ENCODE data around the gene XYLT1.

The XYLT1 gene

DNA sequence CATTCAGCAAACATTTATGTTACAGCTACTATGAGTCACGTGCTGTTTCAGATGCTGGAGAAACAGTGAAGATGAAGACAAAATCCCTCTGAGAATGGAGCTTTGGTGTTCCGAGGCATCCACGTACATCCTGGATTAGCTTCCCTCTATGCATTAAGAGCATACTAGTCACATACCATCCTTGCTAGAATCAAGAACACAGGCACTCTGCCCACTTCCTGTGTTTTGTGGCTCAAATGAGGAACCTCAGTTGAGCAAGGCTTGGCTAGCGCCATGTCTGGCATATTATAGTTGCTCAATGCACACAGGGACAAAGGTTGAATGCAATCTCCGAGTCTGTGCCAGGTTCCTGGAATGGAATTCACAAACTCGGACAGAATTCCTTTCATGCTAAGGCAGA is 297.5 kb downstream of the XYLT1 start (continued):
- TF ChIP-seq ZBTB8A (tag by site-specific recombination; IDR thresholded peaks at IDR 0.05), result no peak

DNA sequence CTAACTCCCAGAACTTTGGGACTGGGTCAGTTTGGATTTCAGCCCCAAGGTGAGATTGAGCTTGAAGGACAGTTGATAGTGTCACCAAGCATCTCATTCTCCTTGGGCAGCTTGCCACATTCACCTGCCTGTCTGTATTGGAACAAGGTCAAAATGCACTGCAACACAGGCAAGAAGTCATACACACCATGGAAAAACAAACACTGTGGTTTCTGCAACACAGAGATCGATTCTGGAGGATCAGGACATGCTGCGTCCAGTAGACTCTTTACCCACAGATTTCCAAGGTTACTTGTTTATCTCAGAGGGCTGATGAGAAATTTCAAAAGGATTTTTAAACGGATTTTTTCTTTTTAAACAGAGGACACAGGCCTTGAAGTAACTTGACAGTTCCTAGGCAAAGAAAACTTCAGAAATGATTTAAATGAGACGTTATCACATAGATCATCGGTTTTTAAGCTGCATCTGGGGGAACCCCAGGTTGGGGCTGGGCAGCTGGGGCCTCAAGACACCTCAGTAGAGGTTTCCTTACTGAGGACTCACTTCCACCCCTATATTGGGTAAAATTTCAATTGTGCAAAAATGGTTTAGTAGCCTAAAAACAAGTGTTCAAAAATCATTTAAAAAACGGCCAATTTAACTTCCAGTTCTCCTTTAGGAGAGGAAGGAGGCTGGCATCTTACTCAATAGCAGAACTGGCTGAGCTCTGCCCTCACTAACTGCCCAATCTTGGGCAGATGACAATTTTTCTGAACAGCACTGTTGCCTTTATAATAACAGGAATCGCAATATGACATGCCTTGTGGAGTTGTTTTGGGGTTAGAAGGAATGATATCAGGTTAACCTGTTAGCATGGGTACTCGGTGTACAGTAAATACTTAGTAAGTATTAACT is 299.3 kb downstream of the XYLT1 start:
- no peaks in the 10 kb centered on the region for H3K9me3 ChIP-seq (ENCODE audit: control insufficient read depth, insufficient read depth, low read depth, low read length)
- no peaks in the 10 kb centered on the region for H3K36me3 ChIP-seq (ENCODE audit: control insufficient read depth in 2 of 2, insufficient read depth in 1 of 2, low read length in 2 of 2)
- no peak overlapping the region for H3K27ac ChIP-seq (ENCODE audit: extremely low read depth, low read depth, low read length)
- ChIA-PET CTCF (no interaction called here), POLR2A (no interaction called here)
- no peaks in the 10 kb centered on the region for H3K4me1 ChIP-seq (ENCODE audit: control insufficient read depth, insufficient read depth, low read length)
- TF ChIP-seq ZNF223 (tag by site-specific recombination; IDR thresholded peaks at IDR 0.05), result no peak
- TF ChIP-seq, protein P1, sequence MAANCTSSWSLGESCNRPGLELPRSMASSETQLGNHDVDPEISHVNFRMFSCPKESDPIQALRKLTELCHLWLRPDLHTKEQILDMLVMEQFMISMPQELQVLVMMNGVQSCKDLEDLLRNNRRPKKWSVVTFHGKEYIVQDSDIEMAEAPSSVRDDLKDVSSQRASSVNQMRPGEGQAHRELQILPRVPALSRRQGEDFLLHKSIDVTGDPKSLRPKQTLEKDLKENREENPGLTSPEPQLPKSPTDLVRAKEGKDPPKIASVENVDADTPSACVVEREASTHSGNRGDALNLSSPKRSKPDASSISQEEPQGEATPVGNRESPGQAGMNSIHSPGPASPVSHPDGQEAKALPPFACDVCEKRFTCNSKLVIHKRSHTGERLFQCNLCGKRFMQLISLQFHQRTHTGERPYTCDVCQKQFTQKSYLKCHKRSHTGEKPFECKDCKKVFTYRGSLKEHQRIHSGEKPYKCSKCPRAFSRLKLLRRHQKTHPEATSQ (tag by site-specific recombination; IDR thresholded peaks at IDR 0.05), result no peak
- no peak for TF ChIP-seq PRDM1 (tag by site-specific recombination; IDR thresholded peaks at IDR 0.05)
- TF ChIP-seq ZBTB1 (tag by site-specific recombination; IDR thresholded peaks at IDR 0.05), result no peak
- no peak for TF ChIP-seq SALL2 (tag by site-specific recombination; IDR thresholded peaks at IDR 0.05; ENCODE audit: borderline replicate concordance)
- no peak for TF ChIP-seq ZNF561 (tag by site-specific recombination; IDR thresholded peaks at IDR 0.05; ENCODE audit: borderline replicate concordance)
- TF ChIP-seq ZNF701 (tag by site-specific recombination; IDR thresholded peaks at IDR 0.05), result no peak
- H3K4me3 ChIP-seq (ENCODE audit: low read depth, low read length), result no peak overlapping the region

DNA sequence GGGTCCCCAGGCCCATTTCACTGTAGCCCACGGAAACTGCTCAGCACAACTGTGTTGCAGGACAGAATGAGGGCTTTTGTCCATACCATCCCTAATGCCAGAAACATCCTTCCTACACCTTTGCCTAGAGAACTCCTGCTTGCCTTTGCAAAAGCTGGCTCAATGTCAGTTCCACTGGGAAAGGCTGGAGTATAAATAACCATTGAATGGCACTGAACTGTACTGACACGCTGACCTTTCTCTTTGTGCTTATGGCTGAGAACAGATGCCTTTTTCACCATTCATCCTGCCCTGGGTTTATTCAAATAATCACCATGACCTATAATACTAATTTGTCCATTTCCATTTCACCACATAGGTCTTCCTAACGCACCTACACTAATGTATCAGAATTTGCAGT is 300.3 kb downstream of the XYLT1 start:
- CTCF ChIA-PET, result no interaction called here
- H3K4me1 ChIP-seq (ENCODE audit: control insufficient read depth, insufficient read depth, low read length), result no peaks in the 10 kb centered on the region
- no peak overlapping the region for H3K4me3 ChIP-seq (ENCODE audit: low read depth, low read length)
- H3K27ac ChIP-seq (ENCODE audit: extremely low read depth, low read depth, low read length), result no peak overlapping the region
- POLR2A ChIA-PET, result no interaction called here
- H3K9me3 ChIP-seq (ENCODE audit: control insufficient read depth, insufficient read depth, low read depth, low read length), result no peaks in the 10 kb centered on the region
- TF ChIP-seq ZBTB48 (tag by site-specific recombination; IDR thresholded peaks at IDR 0.05), result no peak
- no peak for TF ChIP-seq ZBTB17 (tag by site-specific recombination; IDR thresholded peaks at IDR 0.05)
- no peaks in the 10 kb centered on the region for H3K36me3 ChIP-seq (ENCODE audit: control insufficient read depth in 2 of 2, insufficient read depth in 1 of 2, low read length in 2 of 2)

DNA sequence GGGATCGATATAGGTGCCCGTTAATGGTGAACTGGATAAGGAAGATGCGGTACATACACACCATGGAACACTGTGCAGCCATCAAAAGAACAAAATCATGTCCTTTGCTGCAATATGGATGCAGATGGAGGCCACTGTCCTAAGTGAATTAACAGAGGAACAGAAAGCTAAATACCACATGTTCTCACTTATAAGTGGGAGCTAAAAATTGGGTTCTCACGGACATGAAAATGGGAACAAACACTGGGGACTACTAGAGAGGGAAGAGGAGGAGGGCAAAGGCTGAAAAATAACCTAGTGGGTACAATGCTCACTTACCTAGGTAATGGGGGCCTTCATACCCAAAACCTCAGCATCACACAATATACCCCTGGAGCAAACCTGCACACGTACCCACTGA is 302.6 kb downstream of the XYLT1 start:
- H3K36me3 ChIP-seq (ENCODE audit: control insufficient read depth in 2 of 2, insufficient read depth in 1 of 2, low read length in 2 of 2), result no peaks in the 10 kb centered on the region
- no peak overlapping the region for H3K27ac ChIP-seq (ENCODE audit: extremely low read depth, low read depth, low read length)
- POLR2A ChIA-PET, result no interaction called here
- no peaks in the 10 kb centered on the region for H3K9me3 ChIP-seq (ENCODE audit: control insufficient read depth, insufficient read depth, low read depth, low read length)
- no peak overlapping the region for H3K4me3 ChIP-seq (ENCODE audit: low read depth, low read length)
- no peaks in the 10 kb centered on the region for H3K4me1 ChIP-seq (ENCODE audit: control insufficient read depth, insufficient read depth, low read length)
- CTCF ChIA-PET, result no interaction called here
- TF ChIP-seq YY2 (tag by site-specific recombination; IDR thresholded peaks at IDR 0.05), result no peak
- TF ChIP-seq ZNF2 (tag by site-specific recombination; IDR thresholded peaks at IDR 0.05), result no peak
- no peak for TF ChIP-seq ZNF146 (tag by site-specific recombination; IDR thresholded peaks at IDR 0.05)
- TF ChIP-seq ZNF571 (tag by site-specific recombination; IDR thresholded peaks at IDR 0.05), result no peak
- TF ChIP-seq, protein P2, sequence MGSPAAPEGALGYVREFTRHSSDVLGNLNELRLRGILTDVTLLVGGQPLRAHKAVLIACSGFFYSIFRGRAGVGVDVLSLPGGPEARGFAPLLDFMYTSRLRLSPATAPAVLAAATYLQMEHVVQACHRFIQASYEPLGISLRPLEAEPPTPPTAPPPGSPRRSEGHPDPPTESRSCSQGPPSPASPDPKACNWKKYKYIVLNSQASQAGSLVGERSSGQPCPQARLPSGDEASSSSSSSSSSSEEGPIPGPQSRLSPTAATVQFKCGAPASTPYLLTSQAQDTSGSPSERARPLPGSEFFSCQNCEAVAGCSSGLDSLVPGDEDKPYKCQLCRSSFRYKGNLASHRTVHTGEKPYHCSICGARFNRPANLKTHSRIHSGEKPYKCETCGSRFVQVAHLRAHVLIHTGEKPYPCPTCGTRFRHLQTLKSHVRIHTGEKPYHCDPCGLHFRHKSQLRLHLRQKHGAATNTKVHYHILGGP (tag by site-specific recombination; IDR thresholded peaks at IDR 0.05), result no peak
- TF ChIP-seq, protein P3, sequence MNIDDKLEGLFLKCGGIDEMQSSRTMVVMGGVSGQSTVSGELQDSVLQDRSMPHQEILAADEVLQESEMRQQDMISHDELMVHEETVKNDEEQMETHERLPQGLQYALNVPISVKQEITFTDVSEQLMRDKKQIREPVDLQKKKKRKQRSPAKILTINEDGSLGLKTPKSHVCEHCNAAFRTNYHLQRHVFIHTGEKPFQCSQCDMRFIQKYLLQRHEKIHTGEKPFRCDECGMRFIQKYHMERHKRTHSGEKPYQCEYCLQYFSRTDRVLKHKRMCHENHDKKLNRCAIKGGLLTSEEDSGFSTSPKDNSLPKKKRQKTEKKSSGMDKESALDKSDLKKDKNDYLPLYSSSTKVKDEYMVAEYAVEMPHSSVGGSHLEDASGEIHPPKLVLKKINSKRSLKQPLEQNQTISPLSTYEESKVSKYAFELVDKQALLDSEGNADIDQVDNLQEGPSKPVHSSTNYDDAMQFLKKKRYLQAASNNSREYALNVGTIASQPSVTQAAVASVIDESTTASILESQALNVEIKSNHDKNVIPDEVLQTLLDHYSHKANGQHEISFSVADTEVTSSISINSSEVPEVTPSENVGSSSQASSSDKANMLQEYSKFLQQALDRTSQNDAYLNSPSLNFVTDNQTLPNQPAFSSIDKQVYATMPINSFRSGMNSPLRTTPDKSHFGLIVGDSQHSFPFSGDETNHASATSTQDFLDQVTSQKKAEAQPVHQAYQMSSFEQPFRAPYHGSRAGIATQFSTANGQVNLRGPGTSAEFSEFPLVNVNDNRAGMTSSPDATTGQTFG (tag by site-specific recombination; IDR thresholded peaks at IDR 0.05; ENCODE audit: borderline replicate concordance), result no peak
- no peak for TF ChIP-seq ZNF175 (tag by site-specific recombination; IDR thresholded peaks at IDR 0.05)
- no peak for TF ChIP-seq ZNF114 (tag by site-specific recombination; IDR thresholded peaks at IDR 0.05)
- no peak for TF ChIP-seq ZSCAN23 (tag by site-specific recombination; IDR thresholded peaks at IDR 0.05)
- no peak for TF ChIP-seq ZFP37 (tag by site-specific recombination; IDR thresholded peaks at IDR 0.05)
- TF ChIP-seq ZNF791 (tag by site-specific recombination; IDR thresholded peaks at IDR 0.05), result no peak
- no peak for TF ChIP-seq ZNF707 (tag by site-specific recombination; IDR thresholded peaks at IDR 0.05)
- TF ChIP-seq RBAK (tag by site-specific recombination; IDR thresholded peaks at IDR 0.05), result no peak
- no peak for TF ChIP-seq ZNF596 (tag by site-specific recombination; IDR thresholded peaks at IDR 0.05)
- TF ChIP-seq ZSCAN30 (tag by site-specific recombination; IDR thresholded peaks at IDR 0.05), result no peak

Data from HEK293 (cell line).